HCT116 (cell line): ENCODE data around the gene SMARCB1. TPM values are rescaled to one million over a fixed set of nuclear protein-coding genes. Genes with fewer than 3 reads are reported as not detected.

Experiments
- ATAC-seq: fragments of 200-7000 bp; cut with Tn5 transposase; 2 replicates; pipeline ENCODE4 v1.9.1; 2020; ENCODE audit warnings: mild to moderate bottlenecking, moderate library complexity
- BruUV-seq: library from RNA; stranded (reverse); fragments of 400-500 nt; replicated peaks from 2 replicates; lab custom pipeline; 2021; lab: Mats Ljungman, UMichigan
- CTCF ChIA-PET: fragments of 300-600 bp; sonication (Branson Sonifier 250); formaldehyde crosslinking; loops from one replicate; lab custom pipeline; 2021; ENCODE audit warnings: antibody characterized with exemption; lab: Charles Lee
- POLR2A ChIA-PET: fragments of 300-600, 350-600 bp; sonication (Branson Sonifier 250); formaldehyde crosslinking; loops from one replicate; lab custom pipeline; 2021; ENCODE audit warnings: antibody characterized with exemption; lab: Charles Lee
- RAD21 ChIA-PET, 2 experiments: fragments of 300-600 bp; sonication (Branson Sonifier 250); formaldehyde crosslinking; loops; one replicate each; lab custom pipeline; 2023; ENCODE audit warnings: low total read pairs in 2 of 2; ENCODE audit not compliant: uncharacterized antibody in 2 of 2, unreplicated experiment in 2 of 2, low non-redundant PET in 1 of 2; lab: Charles Lee
- DNase-seq: peaks from one replicate; pipeline ENCODE4 v3.0.0-alpha.2; 2010; ENCODE audit warnings: low read depth, low spot score
- H2AFZ ChIP-seq: fragments of 200-600 bp; shearing (Covaris generic), sonication (generic); 2 replicates; pipeline ENCODE4 v1.6.1; 2017; ENCODE audit warnings: low read depth, mixed run types, mixed read lengths, antibody characterized with exemption, low read length; ENCODE audit not compliant: poor library complexity, severe bottlenecking
- H3K27ac ChIP-seq: 2 replicates; pipeline ENCODE4 v1.5.1; 2012; ENCODE audit warnings: low read depth, low read length
- H3K27me3 ChIP-seq: fragments of 200-600 bp; sonication (generic); 2 replicates; pipeline ENCODE4 v1.6.1; 2016; ENCODE audit warnings: mixed run types, low read length, mixed read lengths; ENCODE audit not compliant: insufficient read depth
- H3K36me3 ChIP-seq, 2 experiments: fragments of 200-500 bp in 1 of 2; fragments of 200-600 bp in 1 of 2; sonication (Bioruptor generic) in 1 of 2; sonication (generic) in 1 of 2; 2 replicates each; pipeline versions ENCODE4 v1.5.1 to v1.6.1; 2014 to 2016; ENCODE audit warnings: low read length in 2 of 2, inconsistent platforms in 1 of 2, mixed read lengths in 1 of 2, mixed run types in 1 of 2; ENCODE audit not compliant: insufficient read depth in 2 of 2, control insufficient read depth in 1 of 2
- H3K4me1 ChIP-seq, 2 experiments: fragments of 200-600 bp in 1 of 2; sonication (generic) in 1 of 2; 2 replicates each; pipeline versions ENCODE4 v1.5.1 to v1.6.1; 2012 to 2017; ENCODE audit warnings: low read length in 2 of 2, inconsistent platforms in 1 of 2, mild to moderate bottlenecking in 1 of 2, mixed read lengths in 1 of 2, mixed run types in 1 of 2, moderate library complexity in 1 of 2; ENCODE audit not compliant: insufficient read depth in 2 of 2, control insufficient read depth in 1 of 2
- H3K4me2 ChIP-seq: fragments of 200-600 bp; sonication (generic); 2 replicates; pipeline ENCODE4 v1.6.1; 2017; ENCODE audit warnings: mixed run types, low read length, mixed read lengths
- H3K4me3 ChIP-seq, 2 experiments: fragments of 200-600 bp in 1 of 2; sonication (generic) in 1 of 2; replicated peaks in 1 of 2; 2 replicates each; pipeline ENCODE4 v1.5.1; 2011 to 2016; ENCODE audit warnings: low read length in 2 of 2, control low read depth in 1 of 2, low read depth in 1 of 2, mild to moderate bottlenecking in 1 of 2, mixed read lengths in 1 of 2, mixed run types in 1 of 2
- H3K79me2 ChIP-seq: fragments of 200-600 bp; sonication (generic); 2 replicates; pipeline ENCODE4 v1.6.1; 2017; ENCODE audit warnings: mild to moderate bottlenecking, mixed run types, low read length, moderate library complexity, mixed read lengths; ENCODE audit not compliant: insufficient read depth
- H3K9ac ChIP-seq: fragments of 200-600 bp; sonication (generic); 2 replicates; pipeline ENCODE4 v1.6.1; 2016; ENCODE audit warnings: low read length, mixed read lengths
- H3K9me2 ChIP-seq: fragments of 200-600 bp; sonication (generic), shearing (Covaris generic); 2 replicates; pipeline ENCODE4 v1.6.1; 2017; ENCODE audit warnings: mixed run types, mild to moderate bottlenecking, moderate library complexity; ENCODE audit not compliant: insufficient read depth
- H3K9me3 ChIP-seq, 2 experiments: fragments of 200-500 bp in 1 of 2; fragments of 200-600 bp in 1 of 2; sonication (Bioruptor generic) in 1 of 2; sonication (generic) in 1 of 2; 2 replicates each; pipeline ENCODE4 v1.6.1; 2014 to 2017; ENCODE audit warnings: low read length in 2 of 2, mixed read lengths in 2 of 2, inconsistent platforms in 1 of 2, low read depth in 1 of 2, mild to moderate bottlenecking in 1 of 2, mixed run types in 1 of 2, moderate library complexity in 1 of 2; ENCODE audit not compliant: control insufficient read depth in 1 of 2, insufficient read depth in 1 of 2
- H4K20me1 ChIP-seq: fragments of 200-600 bp; sonication (generic), shearing (Covaris generic); 2 replicates; pipeline ENCODE4 v1.6.1; 2017; ENCODE audit warnings: mixed run types, mild to moderate bottlenecking, moderate library complexity; ENCODE audit not compliant: insufficient read depth
- CBX3 ChIP-seq: IDR thresholded peaks from 2 replicates; pipeline ENCODE4 v1.6.1; 2012; ENCODE audit warnings: low read depth
- CEBPB ChIP-seq: IDR thresholded peaks from 2 replicates; pipeline ENCODE4 v1.6.1; 2012; ENCODE audit warnings: low read depth
- EGR1 ChIP-seq: IDR thresholded peaks from 2 replicates; pipeline ENCODE4 v1.6.1; 2012; ENCODE audit warnings: low read depth
- EZH2 ChIP-seq: fragments of 200-600 bp; sonication (generic); IDR thresholded peaks from 2 replicates; pipeline ENCODE4 v1.6.1; 2017; ENCODE audit warnings: antibody characterized with exemption, mixed run types
- FOSL1 ChIP-seq: IDR thresholded peaks from 2 replicates; pipeline ENCODE4 v1.6.1; 2012; ENCODE audit warnings: low read depth
- JUND ChIP-seq: IDR thresholded peaks from 2 replicates; pipeline ENCODE4 v1.6.1; 2012
- POLR2A ChIP-seq: IDR thresholded peaks from 2 replicates; pipeline ENCODE4 v1.7.0; 2011; ENCODE audit warnings: borderline replicate concordance; ENCODE audit not compliant: insufficient read depth, insufficient read length; ENCODE audit errors: extremely low read depth
- POLR2AphosphoS5 ChIP-seq: IDR thresholded peaks from 2 replicates; pipeline ENCODE4 v1.6.1; 2011; ENCODE audit warnings: mild to moderate bottlenecking, low read depth, low read length, moderate library complexity
- RAD21 ChIP-seq: IDR thresholded peaks from 2 replicates; pipeline ENCODE4 v1.6.1; 2012; ENCODE audit warnings: low read depth, mild to moderate bottlenecking
- TCF7L2 ChIP-seq: IDR thresholded peaks from 2 replicates; pipeline ENCODE4 v1.7.0; 2011; ENCODE audit warnings: borderline replicate concordance, inconsistent platforms; ENCODE audit not compliant: insufficient read depth, insufficient read length; ENCODE audit errors: extremely low read depth
- YY1 ChIP-seq: IDR thresholded peaks from 2 replicates; pipeline ENCODE4 v1.6.1; 2011; ENCODE audit warnings: low read length, low read depth, moderate library complexity, mild to moderate bottlenecking; ENCODE audit not compliant: insufficient replicate concordance; ENCODE audit errors: extremely low read depth
- ZFX ChIP-seq: fragments of 450-650 bp; IDR thresholded peaks from 2 replicates; pipeline ENCODE4 v1.6.1; 2017
- ZNF274 ChIP-seq: fragments of 200-500 bp; sonication (Bioruptor generic); IDR thresholded peaks from 2 replicates; pipeline ENCODE4 v1.6.1; 2014; ENCODE audit warnings: mild to moderate bottlenecking, low read depth, low read length, inconsistent platforms
- intact Hi-C: fragments of 100-400 bp; cut with micrococcal nuclease; formaldehyde crosslinking; loops from 2 replicates; pipeline ENCODE4 v1.10.0; 2022
- total RNA-seq: library from RNA; stranded (reverse); gene quantifications from one replicate; pipeline ENCODE4 v1.2.1, GENCODE V29; 2021; ENCODE audit not compliant: unreplicated experiment
- TF ChIP-seq, protein P1 (sequence below), 3 experiments: fragments of 200-600 bp in 1 of 3; sonication (generic) in 1 of 3; IDR thresholded peaks in 2 of 3; conservative IDR thresholded peaks in 1 of 3; 2 replicates each; pipeline ENCODE4 v1.5.1; 2012 to 2017; ENCODE audit warnings: low read depth in 2 of 3, low read length in 2 of 3, antibody characterized with exemption in 1 of 3, borderline replicate concordance in 1 of 3, control low read depth in 1 of 3, mild to moderate bottlenecking in 1 of 3, mixed read lengths in 1 of 3, mixed run types in 1 of 3, moderate library complexity in 1 of 3; ENCODE audit not compliant: insufficient read depth in 1 of 3
- TF ChIP-seq, protein P2 (sequence below): IDR thresholded peaks from 2 replicates; pipeline ENCODE4 v1.6.1; 2011; ENCODE audit warnings: mild to moderate bottlenecking, low read length, moderate library complexity; ENCODE audit not compliant: insufficient replicate concordance; ENCODE audit errors: extremely low read depth

Gene SMARCB1
- total RNA-seq, 1 experiment from 2014 or later: 101 TPM

DNA sequence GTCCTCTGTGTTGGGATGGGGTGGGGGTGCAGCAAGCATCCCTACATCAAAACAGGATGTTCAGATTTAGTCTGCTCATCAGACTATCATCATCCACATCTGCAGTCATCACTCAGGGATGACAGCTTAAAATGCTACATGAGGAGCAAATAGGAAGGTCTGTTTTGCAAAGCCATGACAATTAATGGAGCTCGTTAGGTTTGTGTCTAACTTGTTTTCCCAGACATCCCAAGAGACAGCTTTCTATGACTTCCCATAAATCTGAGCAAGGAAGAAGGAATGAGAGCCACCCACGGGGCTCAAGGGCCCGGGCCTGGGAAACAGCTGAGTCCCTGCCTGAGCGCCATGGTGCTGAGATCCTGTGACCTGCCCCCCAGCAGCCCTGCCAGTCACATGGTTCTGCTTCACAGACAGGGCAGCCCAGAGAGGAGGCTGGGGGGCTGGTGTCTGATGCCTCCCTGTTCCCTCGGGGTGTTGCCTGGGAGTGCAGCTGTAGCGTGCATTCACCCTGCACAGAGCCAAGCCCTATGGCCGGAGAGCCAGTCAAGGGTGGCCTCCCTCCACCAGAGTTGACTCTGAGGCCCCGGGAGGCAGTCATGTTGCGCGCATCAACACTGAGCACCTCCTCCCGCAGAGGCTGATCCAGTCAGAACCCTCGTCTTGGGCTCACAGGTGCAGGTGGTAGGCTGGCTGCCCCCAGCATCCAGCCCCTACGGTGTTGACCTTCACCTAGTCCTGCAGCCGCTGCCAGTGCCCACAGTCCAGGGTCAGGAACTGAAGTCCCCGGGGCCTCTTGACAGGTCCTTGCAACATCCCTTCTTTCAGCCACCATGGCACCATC is 40.0 kb downstream of the SMARCB1 start:
- Histone ChIP-seq H3K4me3 (no peak overlapping the region), H3K4me1 (no peaks in the 10 kb centered on the region), H3K36me3 (peaks cover 17 to 37% of the 10 kb centered on the region in 2 experiments; a peak in 3 of 4 replicates), H3K9me3 (no peaks in the 10 kb centered on the region), H3K9me2 (no peaks in the 10 kb centered on the region), H3K9ac (no peak overlapping the region), H3K27me3 (no peaks in the 10 kb centered on the region), H2AFZ (no peak overlapping the region), H4K20me1 (no peaks in the 10 kb centered on the region), H3K4me2 (no peak overlapping the region), H3K79me2 (no peaks in the 10 kb centered on the region; the same call in 1 of the 2 replicates), H3K27ac (peak overlapping the region; percentile 47)
- intact Hi-C loops: no loop called here
- ChIA-PET POLR2A (no interaction called here), CTCF (no interaction called here), RAD21 (no interaction called here)
- BruUV-seq: no TSS peak
- no peak for TF ChIP-seq JUND
- TF ChIP-seq CEBPB: no peak
- ATAC-seq (no peak), DNase-seq (no peak)

GRCh38 chr22:23827351-23827995 is 40.7 kb downstream of the SMARCB1 start:
- no peak overlapping the region for H3K9ac ChIP-seq
- H3K27me3 ChIP-seq: no peaks in the 10 kb centered on the region
- intact Hi-C loops: no loop called here
- H4K20me1 ChIP-seq: no peaks in the 10 kb centered on the region
- peaks cover 17 to 37% of the 10 kb centered on the region in 2 experiments; a peak in 3 of 4 replicates for H3K36me3 ChIP-seq
- POLR2A ChIA-PET: no interaction called here
- CTCF ChIA-PET: no interaction called here
- no peak overlapping the region for H2AFZ ChIP-seq
- H3K9me2 ChIP-seq: no peaks in the 10 kb centered on the region
- RAD21 ChIA-PET: no interaction called here
- H3K4me2 ChIP-seq: no peak overlapping the region
- no peak for TF ChIP-seq ZNF274
- TF ChIP-seq CEBPB: no peak
- TF ChIP-seq, protein P1, sequence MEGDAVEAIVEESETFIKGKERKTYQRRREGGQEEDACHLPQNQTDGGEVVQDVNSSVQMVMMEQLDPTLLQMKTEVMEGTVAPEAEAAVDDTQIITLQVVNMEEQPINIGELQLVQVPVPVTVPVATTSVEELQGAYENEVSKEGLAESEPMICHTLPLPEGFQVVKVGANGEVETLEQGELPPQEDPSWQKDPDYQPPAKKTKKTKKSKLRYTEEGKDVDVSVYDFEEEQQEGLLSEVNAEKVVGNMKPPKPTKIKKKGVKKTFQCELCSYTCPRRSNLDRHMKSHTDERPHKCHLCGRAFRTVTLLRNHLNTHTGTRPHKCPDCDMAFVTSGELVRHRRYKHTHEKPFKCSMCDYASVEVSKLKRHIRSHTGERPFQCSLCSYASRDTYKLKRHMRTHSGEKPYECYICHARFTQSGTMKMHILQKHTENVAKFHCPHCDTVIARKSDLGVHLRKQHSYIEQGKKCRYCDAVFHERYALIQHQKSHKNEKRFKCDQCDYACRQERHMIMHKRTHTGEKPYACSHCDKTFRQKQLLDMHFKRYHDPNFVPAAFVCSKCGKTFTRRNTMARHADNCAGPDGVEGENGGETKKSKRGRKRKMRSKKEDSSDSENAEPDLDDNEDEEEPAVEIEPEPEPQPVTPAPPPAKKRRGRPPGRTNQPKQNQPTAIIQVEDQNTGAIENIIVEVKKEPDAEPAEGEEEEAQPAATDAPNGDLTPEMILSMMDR (IDR thresholded peaks at IDR 0.05 in 2 of 3, conservative IDR thresholded peaks at IDR 0.05 in 1 of 3; ENCODE audit: borderline replicate concordance in 1 of 3, insufficient read depth in 1 of 3, low read depth in 2 of 3, low read length in 2 of 3): no peak
- no peak for TF ChIP-seq POLR2AphosphoS5
- TF ChIP-seq EGR1: no peak
- no peak for TF ChIP-seq EZH2
- TF ChIP-seq FOSL1: no peak
- no peak for TF ChIP-seq RAD21
- no peak for TF ChIP-seq JUND
- no peak for TF ChIP-seq ZFX
- TF ChIP-seq, protein P2, sequence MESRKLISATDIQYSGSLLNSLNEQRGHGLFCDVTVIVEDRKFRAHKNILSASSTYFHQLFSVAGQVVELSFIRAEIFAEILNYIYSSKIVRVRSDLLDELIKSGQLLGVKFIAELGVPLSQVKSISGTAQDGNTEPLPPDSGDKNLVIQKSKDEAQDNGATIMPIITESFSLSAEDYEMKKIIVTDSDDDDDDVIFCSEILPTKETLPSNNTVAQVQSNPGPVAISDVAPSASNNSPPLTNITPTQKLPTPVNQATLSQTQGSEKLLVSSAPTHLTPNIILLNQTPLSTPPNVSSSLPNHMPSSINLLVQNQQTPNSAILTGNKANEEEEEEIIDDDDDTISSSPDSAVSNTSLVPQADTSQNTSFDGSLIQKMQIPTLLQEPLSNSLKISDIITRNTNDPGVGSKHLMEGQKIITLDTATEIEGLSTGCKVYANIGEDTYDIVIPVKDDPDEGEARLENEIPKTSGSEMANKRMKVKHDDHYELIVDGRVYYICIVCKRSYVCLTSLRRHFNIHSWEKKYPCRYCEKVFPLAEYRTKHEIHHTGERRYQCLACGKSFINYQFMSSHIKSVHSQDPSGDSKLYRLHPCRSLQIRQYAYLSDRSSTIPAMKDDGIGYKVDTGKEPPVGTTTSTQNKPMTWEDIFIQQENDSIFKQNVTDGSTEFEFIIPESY: no peak
- no peak for TF ChIP-seq YY1
- TF ChIP-seq CBX3: no peak
- TF ChIP-seq POLR2A: no peak
- no peak for TF ChIP-seq TCF7L2
- H3K4me3 ChIP-seq: no peak overlapping the region
- ATAC-seq (no peak), DNase-seq (no peak)
- H3K79me2 ChIP-seq: no peaks in the 10 kb centered on the region; the same call in 1 of the 2 replicates
- no TSS peak for BruUV-seq
- no peaks in the 10 kb centered on the region for H3K4me1 ChIP-seq
- no peak overlapping the region for H3K27ac ChIP-seq
- no peaks in the 10 kb centered on the region for H3K9me3 ChIP-seq
